Activated T-cell treated with anti-CD3 and anti-CD28 coated beads, Interleukin-2, amount 50 U/mL, for 4 hours (primary cell): ENCODE data around the gene KIF21A. TPM values are rescaled to one million over a fixed set of nuclear protein-coding genes. Genes with fewer than 3 reads are reported as not detected.
"Not testable (repeated sequence)": the region's sequence is repeated elsewhere in the genome, so short reads cannot be mapped to it uniquely, and the experiment has no call there.

Experiments used
- ATAC-seq, 2 donors: fragments of 200-7000 bp; cut with Tn5 transposase; one replicate each; pipeline ENCODE4 v1.10.0; 2021
- DNase-seq: peaks from one replicate; pipeline ENCODE4 v3.0.0-alpha.2; 2020
- H3K27me3 Mint-ChIP-seq: one replicate; pipeline ENCODE4 v1.8.0; 2021; ENCODE audit warnings: low read depth, mixed read lengths
- H3K36me3 Mint-ChIP-seq: one replicate; pipeline ENCODE4 v1.8.0; 2022; ENCODE audit warnings: mixed read lengths; ENCODE audit not compliant: insufficient read depth
- H3K4me1 Mint-ChIP-seq: one replicate; pipeline ENCODE4 v1.8.0; 2021; ENCODE audit warnings: low read depth, mixed read lengths
- H3K4me3 Mint-ChIP-seq: one replicate; pipeline ENCODE4 v1.8.0; 2021; ENCODE audit warnings: mild to moderate bottlenecking, moderate library complexity, mixed read lengths
- H3K9me3 Mint-ChIP-seq: one replicate; pipeline ENCODE4 v1.8.0; 2021; ENCODE audit warnings: mixed read lengths
- total RNA-seq, 3 donors: library from RNA; stranded (reverse); gene quantifications; one replicate each; pipeline ENCODE4 v1.2.1, GENCODE V29; 2021

KIF21A gene, protein sequence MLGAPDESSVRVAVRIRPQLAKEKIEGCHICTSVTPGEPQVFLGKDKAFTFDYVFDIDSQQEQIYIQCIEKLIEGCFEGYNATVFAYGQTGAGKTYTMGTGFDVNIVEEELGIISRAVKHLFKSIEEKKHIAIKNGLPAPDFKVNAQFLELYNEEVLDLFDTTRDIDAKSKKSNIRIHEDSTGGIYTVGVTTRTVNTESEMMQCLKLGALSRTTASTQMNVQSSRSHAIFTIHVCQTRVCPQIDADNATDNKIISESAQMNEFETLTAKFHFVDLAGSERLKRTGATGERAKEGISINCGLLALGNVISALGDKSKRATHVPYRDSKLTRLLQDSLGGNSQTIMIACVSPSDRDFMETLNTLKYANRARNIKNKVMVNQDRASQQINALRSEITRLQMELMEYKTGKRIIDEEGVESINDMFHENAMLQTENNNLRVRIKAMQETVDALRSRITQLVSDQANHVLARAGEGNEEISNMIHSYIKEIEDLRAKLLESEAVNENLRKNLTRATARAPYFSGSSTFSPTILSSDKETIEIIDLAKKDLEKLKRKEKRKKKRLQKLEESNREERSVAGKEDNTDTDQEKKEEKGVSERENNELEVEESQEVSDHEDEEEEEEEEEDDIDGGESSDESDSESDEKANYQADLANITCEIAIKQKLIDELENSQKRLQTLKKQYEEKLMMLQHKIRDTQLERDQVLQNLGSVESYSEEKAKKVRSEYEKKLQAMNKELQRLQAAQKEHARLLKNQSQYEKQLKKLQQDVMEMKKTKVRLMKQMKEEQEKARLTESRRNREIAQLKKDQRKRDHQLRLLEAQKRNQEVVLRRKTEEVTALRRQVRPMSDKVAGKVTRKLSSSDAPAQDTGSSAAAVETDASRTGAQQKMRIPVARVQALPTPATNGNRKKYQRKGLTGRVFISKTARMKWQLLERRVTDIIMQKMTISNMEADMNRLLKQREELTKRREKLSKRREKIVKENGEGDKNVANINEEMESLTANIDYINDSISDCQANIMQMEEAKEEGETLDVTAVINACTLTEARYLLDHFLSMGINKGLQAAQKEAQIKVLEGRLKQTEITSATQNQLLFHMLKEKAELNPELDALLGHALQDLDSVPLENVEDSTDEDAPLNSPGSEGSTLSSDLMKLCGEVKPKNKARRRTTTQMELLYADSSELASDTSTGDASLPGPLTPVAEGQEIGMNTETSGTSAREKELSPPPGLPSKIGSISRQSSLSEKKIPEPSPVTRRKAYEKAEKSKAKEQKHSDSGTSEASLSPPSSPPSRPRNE (N-terminal part only)
- 10 to 100 TPM; 22.4 to 27.8 (median 25.2) TPM for total RNA-seq

DNA sequence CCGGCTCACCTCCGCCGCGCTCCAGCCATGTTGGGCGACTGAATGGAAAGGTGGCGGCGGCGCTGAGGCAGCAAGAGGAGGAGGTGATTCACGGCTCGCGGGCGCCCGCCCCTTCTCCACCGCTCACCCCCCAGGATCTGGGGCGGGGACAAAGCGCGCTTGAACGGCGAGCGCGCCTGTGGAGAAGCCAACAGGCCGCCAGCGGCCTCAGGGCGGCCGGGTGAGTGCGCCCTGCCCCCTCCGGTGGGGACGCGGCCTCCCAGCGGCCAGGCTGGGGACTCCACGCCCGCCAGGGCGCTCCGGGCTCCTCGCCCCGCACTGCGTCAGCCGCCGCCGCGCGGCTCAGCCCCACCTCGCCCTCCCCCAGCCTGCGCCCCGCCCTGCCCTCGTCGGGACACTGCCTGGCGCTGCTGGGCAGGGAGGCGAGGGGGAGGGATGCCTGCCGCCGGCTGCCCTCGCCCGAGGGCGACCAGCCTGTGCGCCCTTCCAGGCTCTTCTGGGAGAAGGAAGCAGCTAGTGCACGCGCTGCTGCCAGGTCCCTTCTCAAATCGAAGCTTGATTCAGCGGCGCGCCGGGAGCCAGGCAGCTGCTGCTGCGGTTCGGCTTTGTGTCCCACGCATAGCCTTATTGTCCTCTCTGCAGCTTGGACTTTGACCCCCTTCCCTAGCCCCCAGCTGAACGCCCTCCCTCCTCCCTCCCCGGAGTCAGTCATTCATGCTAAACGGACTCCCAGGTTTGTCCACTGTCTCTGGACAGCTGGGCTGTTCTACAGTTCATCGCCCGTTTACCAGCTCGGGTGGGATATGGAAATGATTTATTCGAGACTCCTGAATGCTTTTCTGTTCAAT lies at the start of gene KIF21A:
Gene KIF21A, minus strand, starts transcription at position 40 of the 848 bp plus-strand sequence. CDS start 150 bp downstream, outside the sequence.
- Mint-ChIP-seq H3K27me3 (no peaks in the 10 kb centered on the region), H3K4me1 (peaks cover 21% of the 10 kb centered on the region), H3K36me3 (no peaks in the 10 kb centered on the region), H3K9me3 (no peaks in the 10 kb centered on the region), H3K4me3 (peak within 1 kb of the TSS; percentile 87)
- DNase-seq (peak; percentile 82), ATAC-seq (peak; percentile 92 to 95)

DNA sequence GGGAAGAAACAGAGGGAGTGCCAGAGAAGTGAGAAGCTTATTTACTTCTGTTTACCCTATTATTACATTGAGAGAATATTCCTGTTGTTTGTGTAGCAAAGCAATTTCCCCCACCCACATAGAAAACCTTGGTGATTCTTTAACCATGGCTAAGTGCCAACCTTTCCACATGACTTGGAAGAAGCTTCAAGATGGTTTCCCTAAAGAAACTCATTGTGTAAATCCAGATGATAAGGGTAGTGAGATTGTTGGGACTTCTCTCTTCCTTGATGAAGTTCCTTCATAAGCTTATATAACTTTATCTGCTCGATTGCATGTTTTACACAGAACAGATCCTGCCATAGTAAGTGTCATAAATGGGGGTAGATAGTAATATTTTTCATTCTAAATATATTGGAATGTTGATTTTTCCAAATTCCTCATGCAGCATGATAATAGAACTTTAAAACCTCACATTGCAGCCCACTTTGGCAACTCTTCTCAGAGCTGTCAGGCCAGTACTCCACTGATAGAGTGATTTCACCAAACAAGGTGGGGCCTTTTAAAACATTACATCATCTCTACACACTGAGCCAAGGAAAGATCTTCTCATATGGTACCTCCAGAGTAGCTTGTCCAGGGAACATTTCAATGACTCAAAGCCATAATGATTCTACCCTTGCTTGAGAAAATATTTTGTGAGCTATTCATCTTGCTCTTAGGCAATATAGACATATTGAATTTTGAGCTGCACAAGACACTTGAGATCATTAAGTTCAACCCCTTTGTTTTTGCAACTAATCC lies 47.8 kb upstream of the KIF21A start:
- H3K27me3 Mint-ChIP-seq, result no peaks in the 10 kb centered on the region
- no peaks in the 10 kb centered on the region for H3K4me1 Mint-ChIP-seq
- DNase-seq, result no peak
- no peak overlapping the region for H3K4me3 Mint-ChIP-seq
- no peaks in the 10 kb centered on the region for H3K36me3 Mint-ChIP-seq
- ATAC-seq, result no peak
- no peaks in the 10 kb centered on the region for H3K9me3 Mint-ChIP-seq

DNA sequence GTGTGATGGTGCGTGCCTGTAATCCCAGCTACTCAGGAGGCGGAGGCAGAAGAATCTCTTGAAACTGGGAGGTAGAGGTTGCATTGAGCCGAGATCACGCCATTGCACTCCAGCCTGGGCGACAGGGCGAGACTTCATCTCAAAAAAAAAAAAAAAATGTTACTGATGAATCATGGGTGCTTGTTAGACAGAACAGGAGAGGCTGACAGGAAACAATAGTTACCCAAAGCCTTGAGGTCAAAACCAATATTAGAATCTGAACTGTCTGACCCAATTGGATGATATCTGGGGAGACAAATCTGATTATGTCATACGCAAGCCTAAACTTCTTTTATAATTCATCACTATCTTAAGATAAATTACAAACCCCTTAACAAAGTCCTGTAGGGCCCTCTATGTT lies 40.7 kb upstream of the KIF21A start:
- H3K27me3 Mint-ChIP-seq, result no peaks in the 10 kb centered on the region
- ATAC-seq (no peak), DNase-seq (no peak)
- no peak overlapping the region for H3K4me3 Mint-ChIP-seq
- H3K36me3 Mint-ChIP-seq, result peaks cover 11% of the 10 kb centered on the region
- peaks cover 3% of the 10 kb centered on the region for H3K9me3 Mint-ChIP-seq
- no peaks in the 10 kb centered on the region for H3K4me1 Mint-ChIP-seq

DNA sequence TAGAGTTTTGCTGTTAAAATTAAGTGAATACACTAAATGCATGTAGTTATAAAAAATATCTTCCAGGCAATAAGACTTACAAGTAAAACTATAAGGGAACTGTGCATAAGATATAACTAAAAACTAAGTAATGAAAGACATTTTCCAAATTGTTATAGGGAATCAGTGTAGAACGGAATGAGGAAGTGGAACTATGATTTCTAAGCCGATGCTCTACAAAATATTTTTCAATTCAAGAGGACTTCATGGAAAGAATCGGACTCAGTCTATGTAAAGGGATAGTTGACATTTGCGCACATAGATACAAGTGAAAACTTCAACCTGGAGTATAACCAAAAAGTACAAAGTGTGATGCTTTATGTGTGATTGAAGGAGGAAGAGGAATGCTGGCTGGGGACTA lies 40.1 kb upstream of the KIF21A start:
- DNase-seq, result no peak
- no peak overlapping the region for H3K4me3 Mint-ChIP-seq

DNA sequence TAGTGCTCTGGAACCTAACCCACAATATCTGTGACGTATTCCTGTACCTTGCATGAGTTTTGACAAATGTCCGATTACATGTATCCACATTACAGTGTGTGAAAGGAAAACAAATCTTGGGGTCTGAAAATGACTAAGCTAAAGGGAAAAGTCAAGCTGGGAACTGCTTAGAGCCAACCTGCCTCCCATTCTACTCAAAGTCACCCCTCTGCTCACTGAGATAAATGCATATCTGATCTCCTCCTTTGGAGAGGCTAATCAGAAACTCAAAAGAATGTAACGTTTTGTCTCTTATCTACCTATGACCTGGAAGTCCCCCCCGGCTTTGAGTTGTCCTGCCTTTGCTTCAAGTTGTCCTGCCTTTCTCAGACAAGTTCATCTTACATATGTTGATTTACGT lies 34.0 kb upstream of the KIF21A start:
- peaks cover 11% of the 10 kb centered on the region for H3K36me3 Mint-ChIP-seq

More for the DNA sequence above, 40.1 kb upstream of the KIF21A start:
- Mint-ChIP-seq H3K36me3 (peaks cover 17% of the 10 kb centered on the region), H3K27me3 (no peaks in the 10 kb centered on the region), H3K4me1 (no peaks in the 10 kb centered on the region), H3K9me3 (peaks cover 3% of the 10 kb centered on the region)
- no peak for ATAC-seq

DNA sequence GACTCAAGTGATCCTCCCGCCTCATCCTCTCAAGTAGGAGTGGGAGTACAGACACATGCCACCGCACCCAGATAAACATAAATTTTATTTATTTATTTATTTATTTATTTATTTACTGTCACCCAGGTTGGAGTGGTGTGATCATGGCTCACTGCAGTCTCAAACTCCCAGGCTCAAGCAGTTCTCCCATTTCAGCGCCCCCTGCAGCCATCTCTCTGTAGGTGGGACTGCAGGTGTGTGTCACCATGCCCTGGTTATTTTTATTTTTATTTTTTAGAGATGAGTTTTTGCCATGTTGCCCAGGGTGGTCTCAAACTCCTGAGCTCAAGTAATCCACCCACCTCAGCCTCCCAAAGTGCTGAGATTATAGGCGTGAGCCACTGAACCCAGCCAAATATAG lies 33.2 kb upstream of the KIF21A start:
- DNase-seq (no peak), ATAC-seq (no peak)
- no peak overlapping the region for H3K4me3 Mint-ChIP-seq
- H3K36me3 Mint-ChIP-seq, result peaks cover 11% of the 10 kb centered on the region
- H3K9me3 Mint-ChIP-seq, result peaks cover 9% of the 10 kb centered on the region
- H3K27me3 Mint-ChIP-seq, result peaks cover 3% of the 10 kb centered on the region
- no peaks in the 10 kb centered on the region for H3K4me1 Mint-ChIP-seq

More for the DNA sequence above, 34.0 kb upstream of the KIF21A start:
- Mint-ChIP-seq H3K9me3 (peaks cover 9% of the 10 kb centered on the region), H3K27me3 (peaks cover 3% of the 10 kb centered on the region), H3K4me3 (no peak overlapping the region), H3K4me1 (no peaks in the 10 kb centered on the region)
- DNase-seq (no peak), ATAC-seq (no peak)

DNA sequence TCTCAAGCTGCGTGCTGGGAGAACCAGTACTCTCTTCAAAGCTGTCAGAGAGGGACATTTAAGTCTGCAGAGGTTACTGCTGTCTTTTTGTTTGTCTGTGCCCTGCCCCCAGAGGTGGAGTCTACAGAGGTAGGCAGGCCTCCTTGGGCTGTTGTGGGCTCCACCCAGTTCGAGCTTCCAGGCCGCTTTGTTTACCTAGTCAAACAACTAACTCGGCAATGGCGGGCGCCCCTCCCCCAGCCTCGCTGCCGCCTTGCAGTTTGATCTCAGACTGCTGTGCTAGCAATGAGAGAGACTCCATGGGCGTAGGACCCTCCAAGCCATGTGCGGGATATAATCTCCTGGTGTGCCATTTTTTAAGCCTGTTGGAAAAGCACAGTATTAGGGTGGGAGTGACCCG lies 32.2 kb upstream of the KIF21A start:
- H3K4me1 Mint-ChIP-seq, H3K4me3 Mint-ChIP-seq, H3K9me3 Mint-ChIP-seq, H3K27me3 Mint-ChIP-seq, ATAC-seq, DNase-seq: not testable (repeated sequence)
- peaks cover 11% of the 10 kb centered on the region for H3K36me3 Mint-ChIP-seq

DNA sequence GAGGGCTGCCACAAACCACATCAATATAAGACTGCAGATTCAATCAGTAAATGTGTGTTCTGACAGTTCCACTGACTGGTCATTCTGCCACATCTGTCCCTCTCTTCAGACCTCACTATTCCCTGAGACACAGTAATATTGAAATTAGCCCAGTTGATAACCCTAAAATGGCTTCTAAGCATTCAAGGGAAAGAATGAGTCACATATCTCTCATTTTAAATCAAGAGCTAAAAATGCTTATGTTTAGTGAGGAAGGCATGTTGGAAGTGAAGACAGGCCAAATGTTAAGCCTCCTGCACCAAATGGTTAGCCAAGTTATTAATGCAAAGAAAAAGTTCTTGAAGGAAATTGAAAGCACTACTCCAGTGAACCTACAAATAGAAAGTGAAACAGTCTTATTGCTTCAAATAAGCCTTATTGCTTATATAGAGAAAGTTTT lies 24.5 kb upstream of the KIF21A start:
- H3K9me3 Mint-ChIP-seq, result peaks cover 8% of the 10 kb centered on the region
- no peaks in the 10 kb centered on the region for H3K27me3 Mint-ChIP-seq
- ATAC-seq, result peak; percentile 86 to 88
- H3K36me3 Mint-ChIP-seq, result no peaks in the 10 kb centered on the region
- peak overlapping the region; percentile 58 for H3K4me3 Mint-ChIP-seq
- no peak for DNase-seq
- H3K4me1 Mint-ChIP-seq, result peaks cover 17% of the 10 kb centered on the region

DNA sequence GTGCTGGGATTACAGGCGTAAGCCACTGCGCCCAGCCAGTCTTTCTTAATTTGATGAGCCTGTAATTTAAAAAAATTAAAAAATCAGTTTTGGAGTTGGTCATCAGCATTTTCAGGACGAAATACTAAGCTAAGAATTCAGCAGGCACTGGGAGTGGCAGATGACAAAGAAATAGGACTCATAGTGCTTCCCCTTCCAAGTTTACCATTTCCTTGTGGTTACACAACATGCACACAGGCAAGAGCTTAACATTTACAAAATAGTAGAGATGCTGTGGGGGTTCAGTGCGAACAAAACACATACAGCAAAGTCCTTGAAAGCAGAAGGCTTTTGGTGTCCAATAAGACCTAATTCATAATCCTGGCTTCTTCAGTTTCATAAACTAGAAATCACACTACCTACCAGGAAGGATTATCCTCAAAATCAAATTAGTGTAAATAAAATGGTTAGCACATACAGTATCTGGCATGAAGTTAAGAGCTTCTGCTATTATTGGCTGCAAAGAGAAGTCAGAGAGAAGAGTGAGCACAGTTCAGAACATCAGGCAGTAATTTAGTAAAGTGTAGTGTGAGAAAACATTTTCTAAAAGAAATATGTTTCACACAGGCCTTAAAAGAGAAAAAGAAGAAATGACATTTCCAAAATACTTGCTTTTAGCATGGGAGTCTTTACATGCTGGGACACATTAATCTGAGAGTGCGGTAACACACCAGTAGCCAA lies 22.2 kb upstream of the KIF21A start:
- Mint-ChIP-seq H3K36me3 (no peaks in the 10 kb centered on the region), H3K4me3 (no peak overlapping the region), H3K4me1 (peaks cover 17% of the 10 kb centered on the region), H3K27me3 (no peaks in the 10 kb centered on the region), H3K9me3 (peaks cover 3% of the 10 kb centered on the region)
- DNase-seq, result no peak
- no peak for ATAC-seq

DNA sequence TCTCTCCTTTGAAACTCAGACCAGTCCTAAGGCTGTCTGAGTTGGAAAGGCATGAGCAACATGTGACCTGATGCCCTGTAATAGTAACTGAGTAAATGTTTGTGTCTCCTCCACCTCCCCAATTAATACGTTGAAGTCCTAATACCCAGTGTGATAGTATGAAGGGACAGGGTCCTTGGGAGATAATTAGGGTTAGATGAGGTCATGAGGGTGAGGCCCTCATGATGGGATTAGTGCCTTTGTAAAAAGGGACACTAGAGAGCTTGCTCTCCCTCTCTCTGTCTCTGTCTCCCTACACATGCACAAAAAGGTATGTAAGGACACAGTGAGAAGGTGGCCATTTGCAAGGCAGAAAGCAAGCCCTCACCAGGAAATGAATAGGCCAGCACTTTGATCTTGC lies 18.1 kb upstream of the KIF21A start:
- no peak for ATAC-seq
- no peak for DNase-seq
- Mint-ChIP-seq H3K27me3 (no peaks in the 10 kb centered on the region), H3K4me1 (no peaks in the 10 kb centered on the region), H3K36me3 (no peaks in the 10 kb centered on the region), H3K9me3 (no peaks in the 10 kb centered on the region), H3K4me3 (no peak overlapping the region)

DNA sequence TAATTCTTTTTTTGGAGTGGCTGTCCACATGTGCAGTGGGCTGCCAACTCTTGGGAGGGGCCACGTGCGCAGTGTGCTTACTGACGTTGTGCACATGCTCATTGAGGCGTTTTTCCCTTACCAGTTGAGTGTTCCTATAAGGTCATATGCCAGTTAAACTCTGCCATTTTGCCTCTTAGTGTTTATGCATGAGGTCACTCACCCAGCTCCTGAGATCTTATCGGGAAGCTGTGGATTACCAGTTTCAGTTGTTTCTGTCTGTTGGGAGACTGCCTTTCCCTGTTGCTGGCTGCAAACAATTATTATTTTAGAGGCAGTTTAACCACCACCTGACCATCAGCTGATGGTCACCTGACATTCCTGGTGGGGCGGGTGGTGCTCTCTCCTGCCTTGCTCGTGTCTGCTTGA lies 16.1 kb upstream of the KIF21A start:
- Mint-ChIP-seq H3K27me3 (no peaks in the 10 kb centered on the region), H3K36me3 (no peaks in the 10 kb centered on the region), H3K4me3 (no peak overlapping the region), H3K9me3 (no peaks in the 10 kb centered on the region), H3K4me1 (no peaks in the 10 kb centered on the region)
- DNase-seq, result no peak
- no peak for ATAC-seq

DNA sequence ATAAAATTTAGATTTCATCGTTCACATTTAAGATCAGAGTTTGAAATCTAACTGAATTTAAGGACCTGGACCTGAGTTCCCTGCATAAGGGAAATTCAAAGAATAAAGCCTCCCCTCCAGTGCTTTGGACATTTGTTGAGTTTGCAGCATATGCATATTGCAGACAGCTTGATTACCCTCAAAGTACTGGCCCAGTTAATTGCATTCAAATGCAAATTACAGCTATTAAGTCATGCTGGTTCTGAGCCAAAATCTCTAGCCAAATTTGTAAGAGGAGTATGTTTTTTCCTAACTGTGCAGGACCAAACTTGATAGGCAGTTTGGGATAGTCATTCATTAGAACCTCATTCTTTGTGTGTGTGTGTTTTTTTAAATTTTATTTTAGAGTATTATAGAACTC lies 9.1 kb upstream of the KIF21A start:
- no peaks in the 10 kb centered on the region for H3K9me3 Mint-ChIP-seq
- H3K4me1 Mint-ChIP-seq, result no peaks in the 10 kb centered on the region
- no peak overlapping the region for H3K4me3 Mint-ChIP-seq
- no peaks in the 10 kb centered on the region for H3K27me3 Mint-ChIP-seq
- H3K36me3 Mint-ChIP-seq, result no peaks in the 10 kb centered on the region
- no peak for DNase-seq
- ATAC-seq, result no peak
